Gastroesophageal sphincter (tissue), 3 donors: ENCODE results near the gene CELF2.

Experiments used
- CTCF ChIP-seq, 4 experiments: fragments of 200-600 bp in 2 of 4; fragments of 450-650 bp in 2 of 4; sonication (generic) in 1 of 4; IDR thresholded peaks; one replicate each; pipeline ENCODE4 v1.5.1; 2017 to 2019; ENCODE audit warnings: antibody characterized with exemption in 4 of 4, mild to moderate bottlenecking in 2 of 4, moderate library complexity in 2 of 4
- POLR2A ChIP-seq, 2 donors: fragments of 450-650 bp; IDR thresholded peaks; one replicate each; pipeline ENCODE4 v1.6.1; 2017; ENCODE audit warnings: antibody characterized with exemption in 2 of 2, mild to moderate bottlenecking in 2 of 2, moderate library complexity in 1 of 2

GRCh38 chr10:11341283-11341960, 323.8 kb downstream of the CELF2 start:
- TF ChIP-seq POLR2A (IDR thresholded peaks at IDR 0.05) (no peak), CTCF (IDR thresholded peaks at IDR 0.05) (no peak)
